ENCODE results near the gene CD84. TPM values are rescaled to one million over a fixed set of nuclear protein-coding genes. Genes with fewer than 3 reads are reported as not detected.
A peak's percentile ranks its signal among the peaks of the same experiment; 100 is the strongest.

Gene CD84
- total and polyA plus RNA-seq, 11 donors = 0.49 to 36.2 (median 1.4) TPM

- DNase-seq (no peak), ATAC-seq (no peak)
- peaks cover 0 to 12% (median 0%) of the 10 kb centered on the region in 9 donors for H3K36me3 ChIP-seq
- H3K4me3 ChIP-seq = no peak overlapping the region
- no peak overlapping the region for H3K27ac ChIP-seq
- 84 to 96% (median 92%) methylated on average over 1 of the region's 1 CpG for WGBS, 4 donors
- H3K9me3 ChIP-seq = no peaks in the 10 kb centered on the region
- H3K4me1 ChIP-seq = peaks cover 0 to 79% (median under 1%) of the 10 kb centered on the region in 12 donors
- intact Hi-C loops (cut with DNase I) = no loop called here
- TF ChIP-seq POLR2A (IDR thresholded peaks at IDR 0.05) = no peak
- TF ChIP-seq, protein P1, sequence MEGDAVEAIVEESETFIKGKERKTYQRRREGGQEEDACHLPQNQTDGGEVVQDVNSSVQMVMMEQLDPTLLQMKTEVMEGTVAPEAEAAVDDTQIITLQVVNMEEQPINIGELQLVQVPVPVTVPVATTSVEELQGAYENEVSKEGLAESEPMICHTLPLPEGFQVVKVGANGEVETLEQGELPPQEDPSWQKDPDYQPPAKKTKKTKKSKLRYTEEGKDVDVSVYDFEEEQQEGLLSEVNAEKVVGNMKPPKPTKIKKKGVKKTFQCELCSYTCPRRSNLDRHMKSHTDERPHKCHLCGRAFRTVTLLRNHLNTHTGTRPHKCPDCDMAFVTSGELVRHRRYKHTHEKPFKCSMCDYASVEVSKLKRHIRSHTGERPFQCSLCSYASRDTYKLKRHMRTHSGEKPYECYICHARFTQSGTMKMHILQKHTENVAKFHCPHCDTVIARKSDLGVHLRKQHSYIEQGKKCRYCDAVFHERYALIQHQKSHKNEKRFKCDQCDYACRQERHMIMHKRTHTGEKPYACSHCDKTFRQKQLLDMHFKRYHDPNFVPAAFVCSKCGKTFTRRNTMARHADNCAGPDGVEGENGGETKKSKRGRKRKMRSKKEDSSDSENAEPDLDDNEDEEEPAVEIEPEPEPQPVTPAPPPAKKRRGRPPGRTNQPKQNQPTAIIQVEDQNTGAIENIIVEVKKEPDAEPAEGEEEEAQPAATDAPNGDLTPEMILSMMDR (IDR thresholded peaks at IDR 0.05) = peak in 5 of 12 donors; percentile 10 to 48 (median 22)
- H3K27me3 ChIP-seq = no peaks in the 10 kb centered on the region
Observed at GRCh38 chr1:160544647-160545046, 34.6 kb downstream of the CD84 start.

GRCh38 chr1:160542303-160542945 lies 36.9 kb downstream of the CD84 start:
- no peak for DNase-seq
- no peak for TF ChIP-seq POLR2A (IDR thresholded peaks at IDR 0.05)
- TF ChIP-seq, protein P1 (IDR thresholded peaks at IDR 0.05) = no peak
- WGBS, 4 donors = 2 to 39% (median 38%) methylated on average over 2 of the region's 2 CpGs
- Histone ChIP-seq H3K36me3 (peaks cover 0 to 5% (median 0%) of the 10 kb centered on the region in 9 donors), H3K4me3 (no peak overlapping the region), H3K27me3 (no peaks in the 10 kb centered on the region), H3K4me1 (peaks cover 0 to 64% (median 3%) of the 10 kb centered on the region in 12 donors), H3K9me3 (no peaks in the 10 kb centered on the region), H3K27ac (peak overlapping the region in 1 of 12 donors; percentile 83)
- ATAC-seq = no peak
- intact Hi-C loops (cut with DNase I) = no loop called here

DNA sequence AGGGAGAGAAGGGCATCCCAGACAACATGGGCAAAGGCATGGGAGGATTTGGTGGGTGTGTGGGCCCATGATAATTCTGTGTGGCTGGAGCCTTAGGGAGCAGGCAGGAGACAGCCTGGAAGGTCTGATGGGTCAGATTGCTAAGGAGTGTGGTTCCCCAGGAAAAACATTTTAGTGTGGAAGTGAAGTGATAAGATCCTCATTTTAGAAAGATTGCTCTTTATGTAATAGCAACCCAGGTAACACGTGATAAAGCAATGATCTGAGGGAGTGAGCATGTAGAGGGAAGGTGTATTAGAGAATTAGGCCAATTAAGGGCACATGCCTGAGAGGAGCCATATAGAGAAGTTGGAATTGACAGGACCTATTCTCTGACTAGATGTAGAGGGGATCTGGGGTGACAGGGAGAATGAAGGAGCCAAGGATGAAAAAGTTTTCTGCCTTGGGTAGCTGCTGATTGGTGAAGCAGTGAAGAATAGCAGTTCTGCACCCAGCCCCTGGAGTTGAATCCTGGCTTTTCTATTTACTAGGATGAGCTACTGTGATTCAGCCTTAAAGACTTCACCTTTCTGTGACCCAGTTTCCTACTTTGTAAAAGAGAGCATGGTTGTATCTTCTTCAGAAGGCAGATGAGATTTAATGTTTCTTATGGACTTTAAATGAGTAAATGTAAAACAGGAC lies 37.5 kb downstream of the CD84 start:
- intact Hi-C loops (cut with DNase I) = no loop called here
- Histone ChIP-seq H3K4me1 (peaks cover 0 to 57% (median 3%) of the 10 kb centered on the region in 12 donors), H3K9me3 (peaks cover 0 to under 1% (median 0%) of the 10 kb centered on the region in 12 donors), H3K36me3 (peaks cover 0 to 5% (median 0%) of the 10 kb centered on the region in 9 donors), H3K27me3 (no peaks in the 10 kb centered on the region), H3K4me3 (no peak overlapping the region), H3K27ac (peak overlapping the region in 1 of 12 donors; percentile 83)
- 41 to 63% (median 51%) methylated on average over 1 of the region's 1 CpG for WGBS, 4 donors
- no peak for ATAC-seq
- TF ChIP-seq POLR2A (IDR thresholded peaks at IDR 0.05) = no peak
- TF ChIP-seq, protein P1 (IDR thresholded peaks at IDR 0.05) = no peak
- DNase-seq = no peak

GRCh38 chr1:160540859-160541233 lies 38.5 kb downstream of the CD84 start:
- Histone ChIP-seq H3K4me3 (no peak overlapping the region), H3K27ac (peak overlapping the region in 1 of 12 donors; percentile 83), H3K36me3 (no peaks in the 10 kb centered on the region), H3K27me3 (no peaks in the 10 kb centered on the region), H3K9me3 (peaks cover 0 to 9% (median 0%) of the 10 kb centered on the region in 12 donors), H3K4me1 (peaks cover 0 to 48% (median 3%) of the 10 kb centered on the region in 12 donors)
- TF ChIP-seq POLR2A (IDR thresholded peaks at IDR 0.05) = no peak
- TF ChIP-seq, protein P1 (IDR thresholded peaks at IDR 0.05) = no peak
- no peak for ATAC-seq
- no peak for DNase-seq
- intact Hi-C loops (cut with DNase I) = no loop called here

All from heart left ventricle (tissue), 16 donors.